Measurements from ENCODE around the gene SNRPB.
"Not testable (repeated sequence)": the region's sequence is repeated elsewhere in the genome, so short reads cannot be mapped to it uniquely, and the experiment has no call there.

The SNRPB gene

DNA sequence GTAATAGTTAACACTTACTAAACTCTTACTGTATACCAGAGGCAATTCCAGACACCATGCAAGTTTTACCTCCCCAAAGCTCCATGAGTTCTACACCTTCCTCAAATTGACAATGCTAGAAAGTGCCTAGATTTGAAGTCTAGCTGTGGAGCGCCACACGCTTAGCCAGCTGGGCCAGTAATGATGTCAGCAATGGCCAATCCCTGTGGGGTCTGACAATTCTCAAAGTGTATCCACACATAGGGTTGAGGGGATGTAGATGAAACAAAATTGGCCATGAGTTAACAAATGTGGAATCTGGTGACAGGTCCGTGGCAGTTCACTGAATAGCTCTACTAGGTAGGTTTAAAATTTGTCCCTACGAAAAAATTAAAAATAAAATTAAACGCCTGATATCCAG lies 36.9 kb upstream of the SNRPB start:
- Histone ChIP-seq H3K27me3 (replicated peaks) (no peaks in the 10 kb centered on the region), H3K27ac (no peak overlapping the region), H3K36me3 (replicated peaks) (no peaks in the 10 kb centered on the region), H3K4me3 (ENCODE audit: low read depth, low read length) (peak overlapping the region; percentile 95)
- in situ Hi-C loops (cut with HindIII; ENCODE audit: low pct_ligation_motif_present, low sequenced_read_pairs): no loop called here
- TF ChIP-seq, protein P1, sequence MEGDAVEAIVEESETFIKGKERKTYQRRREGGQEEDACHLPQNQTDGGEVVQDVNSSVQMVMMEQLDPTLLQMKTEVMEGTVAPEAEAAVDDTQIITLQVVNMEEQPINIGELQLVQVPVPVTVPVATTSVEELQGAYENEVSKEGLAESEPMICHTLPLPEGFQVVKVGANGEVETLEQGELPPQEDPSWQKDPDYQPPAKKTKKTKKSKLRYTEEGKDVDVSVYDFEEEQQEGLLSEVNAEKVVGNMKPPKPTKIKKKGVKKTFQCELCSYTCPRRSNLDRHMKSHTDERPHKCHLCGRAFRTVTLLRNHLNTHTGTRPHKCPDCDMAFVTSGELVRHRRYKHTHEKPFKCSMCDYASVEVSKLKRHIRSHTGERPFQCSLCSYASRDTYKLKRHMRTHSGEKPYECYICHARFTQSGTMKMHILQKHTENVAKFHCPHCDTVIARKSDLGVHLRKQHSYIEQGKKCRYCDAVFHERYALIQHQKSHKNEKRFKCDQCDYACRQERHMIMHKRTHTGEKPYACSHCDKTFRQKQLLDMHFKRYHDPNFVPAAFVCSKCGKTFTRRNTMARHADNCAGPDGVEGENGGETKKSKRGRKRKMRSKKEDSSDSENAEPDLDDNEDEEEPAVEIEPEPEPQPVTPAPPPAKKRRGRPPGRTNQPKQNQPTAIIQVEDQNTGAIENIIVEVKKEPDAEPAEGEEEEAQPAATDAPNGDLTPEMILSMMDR (IDR thresholded peaks at IDR 0.05; ENCODE audit: low read depth, low read length, missing control alignments): no peak
- DNase-seq: no peak

DNA sequence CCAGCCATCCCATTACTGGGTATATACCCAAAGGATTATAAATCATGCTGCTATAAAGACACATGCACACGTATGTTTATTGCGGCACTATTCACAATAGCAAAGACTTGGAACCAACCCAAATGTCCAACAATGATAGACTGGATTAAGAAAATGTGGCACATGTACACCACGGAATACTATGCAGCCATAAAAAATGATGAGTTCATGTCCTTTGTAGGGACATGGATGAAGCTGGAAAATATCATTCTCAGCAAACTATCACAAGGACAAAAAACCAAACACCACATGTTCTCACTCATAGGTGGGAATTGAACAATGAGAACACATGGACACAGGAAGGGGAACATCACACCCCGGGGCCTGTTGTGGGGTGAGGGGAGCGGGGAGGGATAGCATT lies 35.8 kb upstream of the SNRPB start:
- in situ Hi-C loops (cut with HindIII; ENCODE audit: low pct_ligation_motif_present, low sequenced_read_pairs); H3K4me3 ChIP-seq (ENCODE audit: low read depth, low read length): not testable (repeated sequence)

DNA sequence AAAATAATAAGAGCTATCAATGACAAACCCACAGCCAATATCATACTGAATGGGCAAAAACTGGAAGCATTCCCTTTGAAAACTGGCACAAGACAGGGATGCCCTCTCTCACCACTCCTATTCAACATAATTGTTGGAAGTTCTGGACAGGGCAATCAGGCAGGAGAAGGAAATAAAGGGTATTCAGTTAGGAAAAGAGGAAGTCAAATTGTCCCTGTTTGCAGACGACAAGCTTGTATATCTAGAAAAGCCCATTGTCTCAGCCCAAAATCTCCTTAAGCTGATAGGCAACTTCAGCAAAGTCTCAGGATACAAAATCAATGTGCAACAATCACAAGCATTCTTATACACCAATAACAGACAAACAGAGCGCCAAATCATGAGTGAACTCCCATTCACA lies 34.2 kb upstream of the SNRPB start:
- in situ Hi-C loops (cut with HindIII; ENCODE audit: low pct_ligation_motif_present, low sequenced_read_pairs); H3K27ac ChIP-seq; DNase-seq; H3K27me3 ChIP-seq (replicated peaks); H3K36me3 ChIP-seq (replicated peaks); H3K4me3 ChIP-seq (ENCODE audit: low read depth, low read length): not testable (repeated sequence)

More for the DNA sequence above, 35.8 kb upstream of the SNRPB start:
- H3K27ac ChIP-seq; H3K27me3 ChIP-seq (replicated peaks); H3K36me3 ChIP-seq (replicated peaks); DNase-seq: not testable (repeated sequence)

DNA sequence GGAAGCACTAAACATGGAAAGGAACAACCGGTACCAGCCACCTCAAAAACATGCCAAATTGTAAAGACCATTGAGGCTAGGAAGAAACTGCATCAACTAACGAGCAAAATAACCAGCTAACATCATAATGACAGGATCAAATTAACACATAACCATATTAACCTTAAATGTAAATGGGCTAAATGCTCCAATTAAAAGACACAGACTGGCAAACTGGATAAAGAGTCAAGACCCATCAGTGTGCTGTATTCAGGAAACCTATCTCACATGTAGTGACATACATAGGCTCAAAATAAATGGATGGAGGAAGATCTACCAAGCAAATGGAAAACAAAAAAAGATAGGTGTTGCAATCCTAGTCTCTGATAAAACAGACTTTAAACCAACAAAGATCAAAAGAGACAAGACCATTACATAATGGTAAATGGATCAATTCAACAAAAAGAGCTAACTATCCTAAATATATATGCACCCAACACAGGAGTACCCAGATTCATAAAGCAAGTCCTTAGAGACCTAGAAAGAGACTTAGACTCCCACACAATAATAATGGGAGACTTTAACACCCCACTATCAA lies 32.3 kb upstream of the SNRPB start:
- H3K27me3 ChIP-seq (replicated peaks); DNase-seq; H3K27ac ChIP-seq; in situ Hi-C loops (cut with HindIII; ENCODE audit: low pct_ligation_motif_present, low sequenced_read_pairs); H3K4me3 ChIP-seq (ENCODE audit: low read depth, low read length): not testable (repeated sequence)
- peaks cover 16% of the 10 kb centered on the region for H3K36me3 ChIP-seq (replicated peaks)

DNA sequence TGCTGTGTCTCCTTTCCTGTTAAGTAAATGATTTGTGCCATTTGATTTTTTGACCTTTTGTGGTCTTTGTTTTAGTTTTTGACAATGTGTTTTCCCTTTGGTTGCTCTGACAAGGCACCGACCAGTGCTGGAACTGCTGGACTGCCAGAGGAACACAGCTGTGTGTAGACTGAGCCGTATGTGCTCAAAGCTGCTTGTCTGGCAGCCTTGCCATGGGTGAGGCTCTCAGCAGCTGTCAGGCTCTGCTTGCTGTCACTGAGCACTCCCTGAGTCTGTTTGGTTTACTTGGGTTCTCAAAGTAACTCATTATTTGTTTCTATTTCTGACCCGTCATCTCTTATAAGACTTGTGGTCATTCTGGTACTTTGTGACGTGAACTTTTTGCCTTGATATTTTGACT lies 15.1 kb upstream of the SNRPB start:
- no peak overlapping the region for H3K4me3 ChIP-seq (ENCODE audit: low read depth, low read length)
- in situ Hi-C loops (cut with HindIII; ENCODE audit: low pct_ligation_motif_present, low sequenced_read_pairs): no loop called here
- no peak overlapping the region for H3K27ac ChIP-seq
- H3K27me3 ChIP-seq (replicated peaks): no peaks in the 10 kb centered on the region
- DNase-seq: no peak
- peaks cover 23% of the 10 kb centered on the region for H3K36me3 ChIP-seq (replicated peaks)
- TF ChIP-seq, protein P1 (IDR thresholded peaks at IDR 0.05; ENCODE audit: low read depth, low read length, missing control alignments): no peak

DNA sequence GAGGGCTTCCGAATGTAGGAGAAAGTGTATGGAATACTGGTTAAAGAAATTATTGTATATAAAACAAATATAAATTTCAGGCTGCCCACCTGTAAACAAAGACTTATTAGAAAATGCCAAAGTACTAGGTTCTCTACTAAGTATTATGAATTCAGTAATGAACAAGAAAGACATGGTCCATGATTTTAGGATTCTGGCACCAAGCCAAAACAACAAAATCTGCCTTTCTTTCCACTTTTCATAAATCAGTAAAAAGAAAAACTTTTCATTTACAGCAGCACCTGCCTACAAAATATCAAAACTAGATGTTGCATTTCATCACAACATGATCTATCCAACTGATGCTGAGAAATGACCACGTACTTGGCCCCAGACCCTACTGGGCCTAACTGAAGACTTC lies 14.5 kb upstream of the SNRPB start:
- in situ Hi-C loops (cut with HindIII; ENCODE audit: low pct_ligation_motif_present, low sequenced_read_pairs): no loop called here
- Histone ChIP-seq H3K4me3 (ENCODE audit: low read depth, low read length) (no peak overlapping the region), H3K27me3 (replicated peaks) (no peaks in the 10 kb centered on the region), H3K36me3 (replicated peaks) (peaks cover 24% of the 10 kb centered on the region), H3K27ac (no peak overlapping the region)
- TF ChIP-seq, protein P1 (IDR thresholded peaks at IDR 0.05; ENCODE audit: low read depth, low read length, missing control alignments): no peak
- DNase-seq: no peak

DNA sequence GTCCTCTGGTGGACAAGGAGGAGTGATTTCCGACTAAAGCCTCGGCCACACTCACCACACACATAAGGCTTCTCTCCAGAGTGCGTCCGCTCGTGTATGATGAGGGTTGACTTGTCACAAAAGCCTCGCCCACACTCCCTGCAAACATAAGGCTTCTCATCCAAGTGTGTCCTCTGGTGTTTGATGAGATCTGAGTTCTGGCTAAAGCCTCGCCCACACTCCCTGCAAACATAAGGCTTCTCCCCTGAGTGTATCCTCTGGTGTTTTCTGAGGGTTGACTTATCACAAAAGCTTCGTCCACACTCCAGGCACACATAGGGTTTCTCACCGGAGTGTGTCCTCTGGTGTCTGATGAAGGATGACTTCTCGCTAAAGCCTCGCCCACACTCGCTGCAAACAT lies 12.9 kb upstream of the SNRPB start:
- DNase-seq: no peak
- TF ChIP-seq, protein P1 (IDR thresholded peaks at IDR 0.05; ENCODE audit: low read depth, low read length, missing control alignments): no peak
- H3K4me3 ChIP-seq (ENCODE audit: low read depth, low read length): no peak overlapping the region
- peaks cover 23% of the 10 kb centered on the region for H3K36me3 ChIP-seq (replicated peaks)
- H3K27me3 ChIP-seq (replicated peaks): no peaks in the 10 kb centered on the region
- in situ Hi-C loops (cut with HindIII; ENCODE audit: low pct_ligation_motif_present, low sequenced_read_pairs): no loop called here
- H3K27ac ChIP-seq: no peak overlapping the region

All from brain microvascular endothelial cell (primary cell).